GM13977 (cell line): Measurements from ENCODE around the gene NUDT9.

Experiments
- DNase-seq: peaks from one replicate; pipeline ENCODE4 v3.0.0; 2012; ENCODE audit warnings: low spot score
- in situ Hi-C: fragments of 300-500 bp; cut with MboI; formaldehyde crosslinking; loops from one replicate; pipeline ENCODE4 v1.12.0; 2022; ENCODE audit warnings: low sequenced_read_pairs, low pct_unique_long_range_greater_than_20kb, mixed read lengths, inconsistent platforms; ENCODE audit not compliant: unreplicated experiment
- TF ChIP-seq, protein P1 (sequence below): IDR thresholded peaks from 2 replicates; pipeline ENCODE4 v1.5.1; 2012; ENCODE audit warnings: mild to moderate bottlenecking, control low read depth; ENCODE audit not compliant: insufficient read depth; ENCODE audit errors: extremely low read depth, missing control alignments

Gene NUDT9

DNA sequence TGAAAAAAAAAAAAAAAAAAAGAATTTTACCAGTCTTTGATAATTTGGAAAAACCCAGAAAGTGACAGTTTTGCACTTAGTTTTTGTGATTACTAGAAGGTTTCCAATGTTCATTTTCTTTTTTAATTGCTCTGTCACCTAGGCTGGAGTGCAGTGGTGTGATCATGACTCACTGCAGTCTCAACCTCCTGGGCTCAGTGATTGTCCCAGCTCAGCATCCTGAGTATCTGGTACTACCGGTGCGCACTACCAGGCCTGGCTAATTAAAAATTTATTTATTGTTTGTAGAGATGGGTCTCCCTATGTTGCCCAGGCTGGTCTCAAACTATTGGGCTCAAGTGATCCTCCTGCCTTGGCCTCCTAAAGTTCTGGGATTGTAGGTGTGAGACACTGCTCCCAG is 3.3 kb downstream of the NUDT9 start:
- TF ChIP-seq, protein P1, sequence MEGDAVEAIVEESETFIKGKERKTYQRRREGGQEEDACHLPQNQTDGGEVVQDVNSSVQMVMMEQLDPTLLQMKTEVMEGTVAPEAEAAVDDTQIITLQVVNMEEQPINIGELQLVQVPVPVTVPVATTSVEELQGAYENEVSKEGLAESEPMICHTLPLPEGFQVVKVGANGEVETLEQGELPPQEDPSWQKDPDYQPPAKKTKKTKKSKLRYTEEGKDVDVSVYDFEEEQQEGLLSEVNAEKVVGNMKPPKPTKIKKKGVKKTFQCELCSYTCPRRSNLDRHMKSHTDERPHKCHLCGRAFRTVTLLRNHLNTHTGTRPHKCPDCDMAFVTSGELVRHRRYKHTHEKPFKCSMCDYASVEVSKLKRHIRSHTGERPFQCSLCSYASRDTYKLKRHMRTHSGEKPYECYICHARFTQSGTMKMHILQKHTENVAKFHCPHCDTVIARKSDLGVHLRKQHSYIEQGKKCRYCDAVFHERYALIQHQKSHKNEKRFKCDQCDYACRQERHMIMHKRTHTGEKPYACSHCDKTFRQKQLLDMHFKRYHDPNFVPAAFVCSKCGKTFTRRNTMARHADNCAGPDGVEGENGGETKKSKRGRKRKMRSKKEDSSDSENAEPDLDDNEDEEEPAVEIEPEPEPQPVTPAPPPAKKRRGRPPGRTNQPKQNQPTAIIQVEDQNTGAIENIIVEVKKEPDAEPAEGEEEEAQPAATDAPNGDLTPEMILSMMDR: no peak
- DNase-seq: no peak
- in situ Hi-C loops: no loop called here

DNA sequence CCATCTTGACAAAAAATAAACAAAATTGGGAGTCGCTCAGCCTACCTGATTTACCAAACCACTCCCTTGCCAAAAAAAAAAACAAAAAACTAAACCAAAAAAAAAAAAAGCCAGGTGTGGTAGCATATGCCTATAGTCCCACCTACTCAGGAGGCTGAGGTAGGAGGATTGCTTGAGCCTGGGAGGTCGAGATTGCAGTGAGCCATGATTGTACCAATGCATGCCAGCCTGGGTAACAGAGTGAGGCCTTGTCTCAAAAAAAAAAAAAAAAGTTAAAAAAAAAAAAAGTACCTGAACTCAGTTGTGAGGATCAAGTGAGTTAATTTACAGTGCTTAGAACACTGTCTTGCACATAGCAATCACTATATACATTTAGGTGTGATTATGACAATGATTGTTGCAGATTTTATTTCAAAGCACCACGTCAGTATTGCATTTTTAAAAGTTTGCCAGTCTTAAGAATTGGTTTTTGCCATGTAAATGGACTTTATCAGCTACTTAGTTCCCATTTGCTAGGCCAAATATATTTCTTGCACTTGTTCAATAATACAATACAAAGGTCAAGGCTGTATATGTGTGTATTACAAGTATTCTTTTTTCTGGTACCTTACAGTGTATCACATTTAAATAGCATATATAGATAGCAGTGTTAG is 4.6 kb downstream of the NUDT9 start:
- in situ Hi-C loops: no loop called here
- DNase-seq: no peak
- TF ChIP-seq, protein P1: no peak

DNA sequence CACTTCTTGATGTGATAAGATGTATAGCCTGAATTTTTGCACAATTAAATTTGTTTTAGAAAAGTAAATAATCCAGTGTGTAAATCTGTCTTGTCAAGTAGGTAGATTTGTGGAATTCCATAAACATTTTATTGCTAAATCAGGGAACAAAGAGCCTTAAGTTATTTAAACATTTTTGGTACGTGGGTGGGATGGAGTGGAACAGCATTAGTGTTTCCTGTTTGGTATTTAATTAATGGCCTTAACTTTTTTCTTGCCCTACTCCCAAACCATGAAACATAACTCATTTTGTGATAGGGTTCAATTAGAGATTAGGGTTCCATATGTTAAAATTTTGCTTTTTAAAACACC is 5.1 kb downstream of the NUDT9 start:
- no peak for DNase-seq
- TF ChIP-seq, protein P1: no peak
- in situ Hi-C loops: no loop called here

DNA sequence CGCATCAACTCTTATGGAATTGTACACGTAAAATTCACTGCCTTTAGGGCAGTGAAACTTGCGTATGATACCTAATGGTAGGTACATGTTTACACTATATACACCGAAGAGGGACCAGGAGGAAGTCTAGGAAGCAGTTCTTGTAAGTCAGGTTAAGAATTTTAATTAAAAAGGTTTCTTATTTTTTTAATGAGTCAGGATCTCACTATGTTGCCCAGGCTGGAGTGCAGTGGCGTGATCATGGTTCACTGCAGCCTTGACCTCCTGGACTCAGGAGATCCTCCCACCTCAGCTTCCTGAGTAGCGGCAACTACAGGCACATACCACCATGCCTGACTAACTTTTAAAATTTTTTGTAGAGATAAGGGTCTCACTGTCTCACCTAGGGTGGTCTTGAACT is 6.6 kb downstream of the NUDT9 start:
- no peak for DNase-seq
- TF ChIP-seq, protein P1: no peak
- in situ Hi-C loops: no loop called here

DNA sequence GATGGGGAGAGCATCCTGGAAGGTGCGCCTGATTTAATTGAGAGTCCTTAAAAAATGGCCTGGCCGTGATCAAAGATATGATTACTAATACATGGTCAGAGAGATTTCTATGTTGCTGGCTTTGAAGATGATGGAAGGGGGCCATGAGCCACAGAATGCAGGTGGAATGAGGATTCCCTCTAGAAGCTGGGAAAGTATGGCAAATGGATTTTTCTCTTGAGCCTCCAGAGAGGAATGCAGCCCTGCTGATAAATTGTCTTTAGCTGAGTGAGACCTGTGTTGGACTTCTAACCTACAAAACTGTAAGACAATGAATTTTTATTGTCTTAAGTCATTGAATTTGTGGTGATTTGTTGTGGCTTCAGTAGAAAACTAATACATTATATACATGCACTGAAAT is 7.7 kb downstream of the NUDT9 start:
- in situ Hi-C loops: no loop called here
- DNase-seq: no peak
- TF ChIP-seq, protein P1: no peak

DNA sequence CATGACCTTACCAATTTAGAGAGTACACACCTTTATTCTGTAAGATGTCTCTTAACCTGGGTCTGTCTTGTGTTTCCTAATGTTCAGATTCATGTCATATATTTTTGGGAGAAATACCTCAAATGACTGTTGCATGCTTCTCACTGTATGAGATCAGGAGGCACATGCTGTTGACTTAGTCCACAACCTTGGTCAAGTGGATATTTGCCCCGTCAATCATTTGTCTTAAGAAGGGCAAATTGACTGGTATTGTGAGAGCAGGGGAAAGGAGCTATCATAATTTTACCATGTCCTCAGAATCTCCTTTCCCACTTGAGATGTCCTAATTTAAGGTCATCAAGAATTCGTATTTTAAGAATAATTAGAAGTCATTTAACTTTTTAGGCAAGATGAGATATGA is 11.0 kb downstream of the NUDT9 start:
- TF ChIP-seq, protein P1: no peak
- in situ Hi-C loops: no loop called here
- DNase-seq: no peak

DNA sequence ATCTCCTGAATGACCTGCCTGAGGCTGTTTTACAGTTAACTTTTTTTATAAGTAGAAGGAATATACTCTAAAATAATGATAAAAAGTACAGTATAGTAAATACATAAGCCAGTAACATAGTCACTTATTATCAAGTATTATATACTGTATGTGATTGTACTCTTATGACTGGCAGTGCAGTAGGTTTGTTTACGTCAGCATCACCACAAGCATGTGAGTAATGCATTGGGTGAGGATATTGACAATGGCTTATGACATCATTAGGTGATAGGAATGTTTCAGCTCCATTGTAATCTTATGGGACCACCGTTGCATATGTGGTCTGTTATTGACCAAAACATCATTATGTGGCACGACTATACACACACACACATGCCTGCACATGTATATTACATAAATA is 20.5 kb downstream of the NUDT9 start:
- TF ChIP-seq, protein P1: no peak
- DNase-seq: no peak
- in situ Hi-C loops: no loop called here
